Sigmoid colon (tissue), 7 donors: ENCODE measurements around the gene HECW1. TPM values are rescaled to one million over a fixed set of nuclear protein-coding genes. Genes with fewer than 3 reads are reported as not detected.

Source experiments
- DNase-seq: peaks from one replicate; pipeline ENCODE4 v3.0.0-alpha.2; 2019
- H3K27ac ChIP-seq, 4 donors: fragments of 200-600 bp; sonication (generic); one replicate each; pipeline ENCODE4 v1.5.1; 2016 to 2019; ENCODE audit warnings: mild to moderate bottlenecking in 1 of 4
- H3K27me3 ChIP-seq, 3 donors: fragments of 200-600 bp; sonication (generic); one replicate each; pipeline ENCODE4 v1.5.1; 2019; ENCODE audit warnings: mild to moderate bottlenecking in 1 of 3
- H3K36me3 ChIP-seq, 4 donors: fragments of 200-600 bp; sonication (generic); one replicate each; pipeline ENCODE4 v1.5.1; 2016 to 2019
- H3K4me1 ChIP-seq, 4 donors: fragments of 200-600 bp; sonication (generic); one replicate each; pipeline ENCODE4 v1.5.1; 2017 to 2019
- H3K4me3 ChIP-seq, 4 donors: fragments of 200-600 bp; sonication (generic); one replicate each; pipeline ENCODE4 v1.5.1; 2017 to 2019; ENCODE audit warnings: mild to moderate bottlenecking in 2 of 4, moderate library complexity in 1 of 4
- H3K9me3 ChIP-seq, 4 donors: fragments of 200-600 bp in 3 of 4; sonication (generic) in 3 of 4; one replicate each; pipeline versions ENCODE4 v1.5.1 to v1.6.1; 2013 to 2019
- CTCF ChIP-seq, 4 experiments: fragments of 450-650 bp in 3 of 4; fragments of 200-600 bp in 1 of 4; IDR thresholded peaks; one replicate each; pipeline ENCODE4 v1.5.1; 2016 to 2019; ENCODE audit warnings: antibody characterized with exemption in 4 of 4, mild to moderate bottlenecking in 3 of 4, moderate library complexity in 2 of 4
- EP300 ChIP-seq, 4 donors: sonication (generic); formaldehyde crosslinking; IDR thresholded peaks; one replicate each; pipeline ENCODE4 v1.6.1; 2017; ENCODE audit warnings: antibody characterized with exemption in 4 of 4
- POLR2A ChIP-seq, 2 donors: fragments of 450-650 bp; IDR thresholded peaks; one replicate each; pipeline ENCODE4 v1.6.1; 2016; ENCODE audit warnings: antibody characterized with exemption in 2 of 2, mild to moderate bottlenecking in 2 of 2, moderate library complexity in 2 of 2
- POLR2AphosphoS5 ChIP-seq, 4 donors: sonication (generic); formaldehyde crosslinking; IDR thresholded peaks; one replicate each; pipeline ENCODE4 v1.6.1; 2017; ENCODE audit warnings: antibody characterized with exemption in 4 of 4
- WGBS, 2 donors: extraction: QIAGEN DNeasy Blood & Tissue Kit; methylation state at CpG; one replicate each; pipeline ENCODE4 v1.1.7; 2013; 5-methylcytosine and 5-hydroxymethylcytosine counted together
- intact Hi-C: fragments of 100-400 bp; cut with DNase I; formaldehyde crosslinking; loops from one replicate; pipeline ENCODE4 v1.15.1; 2023
- polyA plus RNA-seq, 3 donors: library from polyadenylated mRNA; stranded (reverse); fragments of 200-250 nt; gene quantifications; one replicate each; pipeline ENCODE4 v1.2.3, GENCODE V29; 2013
- total RNA-seq, 4 donors: library from RNA; depleted of rRNA; stranded (reverse); fragments of >200 nt; gene quantifications; one replicate each; pipeline ENCODE4 v1.1.0, GENCODE V29; 2016
- donor health status: healthy with polysubstance abuse.
- donor health status: Bipolar disorder and iron deficiency.
- donor health status: healthy.

The HECW1 gene
- total and polyA plus RNA-seq, 7 donors: 0.33 to 7.8 (median 1.2) TPM

GRCh38 chr7:43248553-43248952 is 136.1 kb downstream of the HECW1 start:
- intact Hi-C loops: no loop called here
- no peaks in the 10 kb centered on the region for H3K27me3 ChIP-seq
- WGBS, 2 donors: 39 to 65% methylated on average over 4 of the region's 4 CpGs
- no peaks in the 10 kb centered on the region for H3K9me3 ChIP-seq
- peak overlapping the region in 3 of 4 donors; percentile 11 to 29 (median 23) for H3K4me3 ChIP-seq
- peak overlapping the region in 3 of 4 donors; percentile 10 to 55 (median 32) for H3K27ac ChIP-seq
- DNase-seq: no peak
- H3K36me3 ChIP-seq: no peaks in the 10 kb centered on the region
- no peak for TF ChIP-seq EP300 (IDR thresholded peaks at IDR 0.05)
- no peak for TF ChIP-seq POLR2A (IDR thresholded peaks at IDR 0.05)
- TF ChIP-seq POLR2AphosphoS5 (IDR thresholded peaks at IDR 0.05): no peak
- no peak for TF ChIP-seq CTCF (IDR thresholded peaks at IDR 0.05)
- peaks cover 0 to 16% (median 11%) of the 10 kb centered on the region in 4 donors for H3K4me1 ChIP-seq

- intact Hi-C loops: no loop called here
- Histone ChIP-seq H3K27me3 (no peaks in the 10 kb centered on the region), H3K9me3 (no peaks in the 10 kb centered on the region), H3K27ac (peak overlapping the region in 3 of 4 donors; percentile 10 to 55 (median 32)), H3K36me3 (no peaks in the 10 kb centered on the region), H3K4me3 (peak overlapping the region; percentile 11 to 29 (median 18)), H3K4me1 (peaks cover 0 to 16% (median 11%) of the 10 kb centered on the region in 4 donors)
- TF ChIP-seq EP300 (IDR thresholded peaks at IDR 0.05) (no peak), POLR2AphosphoS5 (IDR thresholded peaks at IDR 0.05) (peak in 1 of 4 donors; percentile 23)
- DNase-seq: peak; percentile 73
- 22 to 73% methylated on average over 29 of the region's 29 CpGs for WGBS, 2 donors
Observed at GRCh38 chr7:43248961-43249822, 136.7 kb downstream of the HECW1 start.

GRCh38 chr7:43249823-43250145 is 137.3 kb downstream of the HECW1 start:
- TF ChIP-seq POLR2AphosphoS5 (IDR thresholded peaks at IDR 0.05) (no peak), CTCF (IDR thresholded peaks at IDR 0.05) (no peak), POLR2A (IDR thresholded peaks at IDR 0.05) (no peak), EP300 (IDR thresholded peaks at IDR 0.05) (no peak)
- H3K36me3 ChIP-seq: no peaks in the 10 kb centered on the region
- no peak for DNase-seq
- H3K27ac ChIP-seq: peak overlapping the region in 3 of 4 donors; percentile 10 to 55 (median 32)
- intact Hi-C loops: loop anchor here (10.0 kb wide), 1 partner anchor 1305 kb away; no protein-coding TSS in a partner anchor
- H3K4me1 ChIP-seq: peaks cover 0 to 16% (median 11%) of the 10 kb centered on the region in 4 donors
- H3K9me3 ChIP-seq: no peaks in the 10 kb centered on the region
- no peaks in the 10 kb centered on the region for H3K27me3 ChIP-seq
- WGBS, 2 donors: 63 to 80% methylated on average over 9 of the region's 9 CpGs
- peak overlapping the region in 2 of 4 donors; percentile 23 to 29 for H3K4me3 ChIP-seq

- DNase-seq: peak; percentile 81
- intact Hi-C loops: loop anchor here (2.0 kb wide), 1 partner anchor 320 kb away; no protein-coding TSS in a partner anchor
- H3K4me1 ChIP-seq: peaks cover 0 to 7% (median 0%) of the 10 kb centered on the region in 4 donors
- no peaks in the 10 kb centered on the region for H3K9me3 ChIP-seq
- H3K36me3 ChIP-seq: no peaks in the 10 kb centered on the region
- H3K27ac ChIP-seq: no peak overlapping the region
- TF ChIP-seq CTCF (IDR thresholded peaks at IDR 0.05) (peak; percentile 50 to 91 (median 83)), POLR2A (IDR thresholded peaks at IDR 0.05) (no peak), EP300 (IDR thresholded peaks at IDR 0.05) (no peak), POLR2AphosphoS5 (IDR thresholded peaks at IDR 0.05) (no peak)
- no peak overlapping the region for H3K4me3 ChIP-seq
- 18 to 27% methylated on average over 8 of the region's 8 CpGs for WGBS, 2 donors
- H3K27me3 ChIP-seq: no peaks in the 10 kb centered on the region
Observed at GRCh38 chr7:43260980-43261878, 148.8 kb downstream of the HECW1 start.
